GM12891 (cell line): ENCODE results near the gene BLOC1S1.

ENCODE experiments used
- PAX5 ChIP-seq: IDR thresholded peaks from 2 replicates; pipeline ENCODE4 v1.6.1; 2011; ENCODE audit warnings: low read length, moderate library complexity, mild to moderate bottlenecking; ENCODE audit not compliant: insufficient read depth, severe bottlenecking
- POLR2A ChIP-seq: IDR thresholded peaks from 2 replicates; pipeline ENCODE4 v1.6.1; 2011; ENCODE audit warnings: low read depth, low read length, control low read depth
- POLR2AphosphoS5 ChIP-seq: IDR thresholded peaks from 2 replicates; pipeline ENCODE4 v1.6.1; 2011; ENCODE audit warnings: low read depth, low read length, control low read depth
- POU2F2 ChIP-seq: IDR thresholded peaks from 2 replicates; pipeline ENCODE4 v1.6.1; 2011; ENCODE audit warnings: low read depth, mild to moderate bottlenecking, control low read depth, low read length, moderate library complexity
- SPI1 ChIP-seq: IDR thresholded peaks from 2 replicates; pipeline ENCODE4 v1.6.1; 2011; ENCODE audit warnings: low read depth, low read length, control low read depth
- TAF1 ChIP-seq: IDR thresholded peaks from 2 replicates; pipeline ENCODE4 v1.6.1; 2011; ENCODE audit warnings: low read depth, low read length, control low read depth

GRCh38 chr12:55707219-55707671 lies 8.6 kb upstream of the BLOC1S1 start:
- no peak for TF ChIP-seq POLR2AphosphoS5
- TF ChIP-seq TAF1 = no peak
- no peak for TF ChIP-seq POLR2A
- no peak for TF ChIP-seq SPI1
- TF ChIP-seq POU2F2 = no peak
- TF ChIP-seq PAX5 = no peak
